ENCODE measurements around the gene IGFBP4. TPM values are rescaled to one million over a fixed set of nuclear protein-coding genes. Genes with fewer than 3 reads are reported as not detected.
A peak's percentile ranks its signal among the peaks of the same experiment; 100 is the strongest.
"Not testable (repeated sequence)": the region's sequence is repeated elsewhere in the genome, so short reads cannot be mapped to it uniquely, and the experiment has no call there.

IGFBP4 gene
- total RNA-seq = 100 to 1,000 TPM; 443 to 470 TPM
- long read RNA-seq, transcript IGFBP4-201 (4 exons, 2,200 nt) = major isoform, 268 of 342 reads
- long read RNA-seq, partial matches to known transcripts = 42 of 342 reads
- long read RNA-seq, other reads (novel, unspliced or antisense) = 32 of 342 reads

GRCh38 chr17:40443196-40443987 is at the start of gene IGFBP4:
Gene IGFBP4, plus strand, starts transcription at chr17:40443450. Its CDS starts 286 bp downstream, at chr17:40443736.
- intact Hi-C loops (cut with DNase I) = loop anchor here (5.0 kb wide), 3 partner anchors 34 to 114 kb away; no protein-coding TSS in a partner anchor

GRCh38 chr17:40399185-40399584 is 44.1 kb upstream of the IGFBP4 start:
- ATAC-seq = peak; percentile 53 to 67
- intact Hi-C loops (cut with DNase I) = loop anchor here (1.0 to 10.0 kb wide), 2 partner anchors 126 to 134 kb away; no protein-coding TSS in a partner anchor
- no peak for DNase-seq

More at GRCh38 chr17:40443196-40443987, at the start of gene IGFBP4:
- ATAC-seq (peak; percentile 67 to 73), DNase-seq (peak; percentile 89)

- intact Hi-C loops (cut with DNase I) = no loop called here
Observed at GRCh38 chr17:40402668-40403067, 40.6 kb upstream of the IGFBP4 start.

GRCh38 chr17:40404003-40404402 is 39.2 kb upstream of the IGFBP4 start:
- no peak for DNase-seq
- ATAC-seq = no peak
- intact Hi-C loops (cut with DNase I) = no loop called here

More at GRCh38 chr17:40402668-40403067, 40.6 kb upstream of the IGFBP4 start:
- DNase-seq = no peak
- no peak for ATAC-seq

GRCh38 chr17:40407460-40407859 is 35.8 kb upstream of the IGFBP4 start:
- intact Hi-C loops (cut with DNase I) = no loop called here
- ATAC-seq = no peak
- no peak for DNase-seq

GRCh38 chr17:40409540-40409939 is 33.7 kb upstream of the IGFBP4 start:
- DNase-seq; intact Hi-C loops (cut with DNase I); ATAC-seq: not testable (repeated sequence)

GRCh38 chr17:40410082-40410481 is 33.2 kb upstream of the IGFBP4 start:
- intact Hi-C loops (cut with DNase I) = loop anchor here (5.0 to 10.0 kb wide), 3 partner anchors 45 to 105 kb away; partner anchors contain the start of genes GJD3 (in 1 of the 2) and RARA (in 1 of the 2)
- no peak for ATAC-seq
- DNase-seq = no peak

- ATAC-seq (no peak), DNase-seq (no peak)
- intact Hi-C loops (cut with DNase I) = loop anchor here (5.0 to 10.0 kb wide), 3 partner anchors 47 to 107 kb away; partner anchors contain the start of genes GJD3 (in 1 of the 2) and RARA (in 1 of the 2)
Observed at GRCh38 chr17:40411821-40412220, 31.4 kb upstream of the IGFBP4 start.

- ATAC-seq (no peak), DNase-seq (no peak)
- intact Hi-C loops (cut with DNase I) = loop anchor here (5.0 to 10.0 kb wide), 3 partner anchors 48 to 108 kb away; partner anchors contain the start of genes GJD3 (in 1 of the 2) and RARA (in 1 of the 2)
Observed at GRCh38 chr17:40412880-40413279, 30.4 kb upstream of the IGFBP4 start.

GRCh38 chr17:40414312-40414711 is 28.9 kb upstream of the IGFBP4 start:
- ATAC-seq, DNase-seq: not testable (repeated sequence)
- intact Hi-C loops (cut with DNase I) = loop anchor here (5.0 to 10.0 kb wide), 3 partner anchors 50 to 110 kb away; partner anchors contain the start of genes GJD3 (in 1 of the 2) and RARA (in 1 of the 2)

- DNase-seq (no peak), ATAC-seq (no peak)
- intact Hi-C loops (cut with DNase I) = loop anchor here (5.0 to 10.0 kb wide), 3 partner anchors 51 to 113 kb away; partner anchors contain the start of genes GJD3 (in 1 of the 2) and RARA (in 1 of the 2)
Observed at GRCh38 chr17:40415390-40415789, 27.9 kb upstream of the IGFBP4 start.

- DNase-seq = no peak
- intact Hi-C loops (cut with DNase I) = loop anchor here (5.0 to 10.0 kb wide), 3 partner anchors 52 to 114 kb away; partner anchors contain the start of genes GJD3 (in 1 of the 2) and RARA (in 1 of the 2)
- no peak for ATAC-seq
Observed at GRCh38 chr17:40416671-40417070, 26.6 kb upstream of the IGFBP4 start.

- intact Hi-C loops (cut with DNase I) = loop anchor here (5.0 to 10.0 kb wide), 3 partner anchors 52 to 115 kb away; partner anchors contain the start of genes GJD3 (in 1 of the 2) and RARA (in 1 of the 2)
- DNase-seq (no peak), ATAC-seq (no peak)
Observed at GRCh38 chr17:40417258-40417608, 26.0 kb upstream of the IGFBP4 start.

GRCh38 chr17:40417609-40418427 is 25.4 kb upstream of the IGFBP4 start, which contains the start of gene TOP2A:
Gene TOP2A, minus strand, starts transcription at chr17:40417896. Its CDS starts 105 bp downstream, at chr17:40417791.
- peak; percentile 100 for ATAC-seq
- intact Hi-C loops (cut with DNase I) = loop anchor here (5.0 to 10.0 kb wide), 3 partner anchors 53 to 116 kb away; partner anchors contain the start of genes GJD3 (in 1 of the 2) and RARA (in 1 of the 2)

GRCh38 chr17:40418428-40418706 is 24.9 kb upstream of the IGFBP4 start:
- DNase-seq = peak; percentile 45
- intact Hi-C loops (cut with DNase I) = loop anchor here (5.0 to 10.0 kb wide), 3 partner anchors 54 to 116 kb away; partner anchors contain the start of genes GJD3 (in 1 of the 2) and RARA (in 1 of the 2)

More at GRCh38 chr17:40417609-40418427, 25.4 kb upstream of the IGFBP4 start, which contains the start of gene TOP2A:
- DNase-seq = peak; percentile 95

GRCh38 chr17:40419559-40420331 is 23.5 kb upstream of the IGFBP4 start:
- ATAC-seq = no peak
- intact Hi-C loops (cut with DNase I) = loop anchor here (5.0 to 10.0 kb wide), 3 partner anchors 55 to 117 kb away; partner anchors contain the start of genes GJD3 (in 1 of the 2) and RARA (in 1 of the 2)
- DNase-seq = no peak

More at GRCh38 chr17:40418428-40418706, 24.9 kb upstream of the IGFBP4 start:
- no peak for ATAC-seq

GRCh38 chr17:40422990-40423633 is 20.1 kb upstream of the IGFBP4 start:
- no peak for ATAC-seq
- DNase-seq = no peak
- intact Hi-C loops (cut with DNase I) = no loop called here
